ENCODE measurements around the gene TEX35. TPM values are rescaled to one million over a fixed set of nuclear protein-coding genes. Genes with fewer than 3 reads are reported as not detected.

Gene TEX35
- total RNA-seq, 1 donor from 2014 or later = not detected

GRCh38 chr1:178498896-178499675 lies 13.8 kb upstream of the TEX35 start:
- H3K9me3 Mint-ChIP-seq = no peaks in the 10 kb centered on the region
- H3K4me3 Mint-ChIP-seq = no peak overlapping the region
- TF ChIP-seq, protein P1, sequence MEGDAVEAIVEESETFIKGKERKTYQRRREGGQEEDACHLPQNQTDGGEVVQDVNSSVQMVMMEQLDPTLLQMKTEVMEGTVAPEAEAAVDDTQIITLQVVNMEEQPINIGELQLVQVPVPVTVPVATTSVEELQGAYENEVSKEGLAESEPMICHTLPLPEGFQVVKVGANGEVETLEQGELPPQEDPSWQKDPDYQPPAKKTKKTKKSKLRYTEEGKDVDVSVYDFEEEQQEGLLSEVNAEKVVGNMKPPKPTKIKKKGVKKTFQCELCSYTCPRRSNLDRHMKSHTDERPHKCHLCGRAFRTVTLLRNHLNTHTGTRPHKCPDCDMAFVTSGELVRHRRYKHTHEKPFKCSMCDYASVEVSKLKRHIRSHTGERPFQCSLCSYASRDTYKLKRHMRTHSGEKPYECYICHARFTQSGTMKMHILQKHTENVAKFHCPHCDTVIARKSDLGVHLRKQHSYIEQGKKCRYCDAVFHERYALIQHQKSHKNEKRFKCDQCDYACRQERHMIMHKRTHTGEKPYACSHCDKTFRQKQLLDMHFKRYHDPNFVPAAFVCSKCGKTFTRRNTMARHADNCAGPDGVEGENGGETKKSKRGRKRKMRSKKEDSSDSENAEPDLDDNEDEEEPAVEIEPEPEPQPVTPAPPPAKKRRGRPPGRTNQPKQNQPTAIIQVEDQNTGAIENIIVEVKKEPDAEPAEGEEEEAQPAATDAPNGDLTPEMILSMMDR (conservative IDR thresholded peaks at IDR 0.05) = no peak
- H3K4me1 Mint-ChIP-seq = peaks cover 7% of the 10 kb centered on the region
- H3K36me3 Mint-ChIP-seq (ENCODE audit: low read depth) = no peaks in the 10 kb centered on the region
- H3K27ac Mint-ChIP-seq (ENCODE audit: unreplicated experiment) = no peak overlapping the region
- no peak for DNase-seq (ENCODE audit: low read depth, low spot score)
- no peaks in the 10 kb centered on the region for H3K27me3 Mint-ChIP-seq (ENCODE audit: low read depth)

- no peak overlapping the region for H3K4me3 Mint-ChIP-seq
- H3K27me3 Mint-ChIP-seq (ENCODE audit: low read depth) = no peaks in the 10 kb centered on the region
- no peaks in the 10 kb centered on the region for H3K9me3 Mint-ChIP-seq
- TF ChIP-seq, protein P1 (conservative IDR thresholded peaks at IDR 0.05) = peak; percentile 43
- DNase-seq (ENCODE audit: low read depth, low spot score) = no peak
- no peaks in the 10 kb centered on the region for H3K36me3 Mint-ChIP-seq (ENCODE audit: low read depth)
- H3K27ac Mint-ChIP-seq (ENCODE audit: unreplicated experiment) = no peak overlapping the region
- peaks cover 7% of the 10 kb centered on the region for H3K4me1 Mint-ChIP-seq
Measured at GRCh38 chr1:178500091-178500770, 12.7 kb upstream of the TEX35 start.

GRCh38 chr1:178500936-178501554 lies 11.9 kb upstream of the TEX35 start:
- no peak overlapping the region for H3K4me3 Mint-ChIP-seq
- H3K9me3 Mint-ChIP-seq = no peaks in the 10 kb centered on the region
- TF ChIP-seq, protein P1 (conservative IDR thresholded peaks at IDR 0.05) = no peak
- DNase-seq (ENCODE audit: low read depth, low spot score) = no peak
- no peak overlapping the region for H3K27ac Mint-ChIP-seq (ENCODE audit: unreplicated experiment)
- no peaks in the 10 kb centered on the region for H3K36me3 Mint-ChIP-seq (ENCODE audit: low read depth)
- no peaks in the 10 kb centered on the region for H3K27me3 Mint-ChIP-seq (ENCODE audit: low read depth)
- peaks cover 7% of the 10 kb centered on the region for H3K4me1 Mint-ChIP-seq

GRCh38 chr1:178501705-178502329 lies 11.1 kb upstream of the TEX35 start:
- no peak overlapping the region for H3K4me3 Mint-ChIP-seq
- TF ChIP-seq, protein P1 (conservative IDR thresholded peaks at IDR 0.05) = peak; percentile 86
- H3K27me3 Mint-ChIP-seq (ENCODE audit: low read depth) = no peaks in the 10 kb centered on the region
- no peak overlapping the region for H3K27ac Mint-ChIP-seq (ENCODE audit: unreplicated experiment)
- no peaks in the 10 kb centered on the region for H3K9me3 Mint-ChIP-seq
- H3K36me3 Mint-ChIP-seq (ENCODE audit: low read depth) = no peaks in the 10 kb centered on the region
- DNase-seq (ENCODE audit: low read depth, low spot score) = peak; percentile 83
- peaks cover 7% of the 10 kb centered on the region for H3K4me1 Mint-ChIP-seq

DNA sequence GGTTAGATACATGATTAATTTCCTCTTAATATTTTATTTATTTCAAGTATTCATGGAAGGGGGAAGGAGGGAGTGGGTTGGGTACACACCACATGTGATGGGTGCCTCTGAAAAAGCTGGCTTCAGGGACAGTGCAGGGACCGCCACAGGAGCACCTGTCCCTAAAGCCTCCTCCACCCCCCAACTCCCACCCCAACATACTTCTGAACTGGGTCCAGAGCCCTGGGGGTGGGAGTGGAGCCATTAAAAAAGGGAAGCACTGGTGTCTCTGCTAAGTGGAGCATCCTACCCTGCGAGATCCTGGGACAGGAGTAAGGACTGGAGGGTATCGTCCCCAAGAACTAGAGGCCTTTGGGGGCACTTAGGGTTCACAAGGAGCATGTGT lies 10.6 kb upstream of the TEX35 start:
- TF ChIP-seq, protein P1 (conservative IDR thresholded peaks at IDR 0.05) = no peak
- no peaks in the 10 kb centered on the region for H3K27me3 Mint-ChIP-seq (ENCODE audit: low read depth)
- no peak overlapping the region for H3K4me3 Mint-ChIP-seq
- no peak overlapping the region for H3K27ac Mint-ChIP-seq (ENCODE audit: unreplicated experiment)
- DNase-seq (ENCODE audit: low read depth, low spot score) = no peak
- no peaks in the 10 kb centered on the region for H3K36me3 Mint-ChIP-seq (ENCODE audit: low read depth)
- H3K9me3 Mint-ChIP-seq = no peaks in the 10 kb centered on the region
- H3K4me1 Mint-ChIP-seq = peaks cover 7% of the 10 kb centered on the region

All from neural crest cell (in vitro differentiated cells).